Activated naive CD4-positive, alpha-beta T cell (primary cell): ENCODE measurements around the gene BPIFB3.

Experiments
- DNase-seq, 4 experiments: peaks; one replicate each; lab custom pipeline; 2025; lab: John Stamatoyannopoulos, UW

BPIFB3 gene

DNA sequence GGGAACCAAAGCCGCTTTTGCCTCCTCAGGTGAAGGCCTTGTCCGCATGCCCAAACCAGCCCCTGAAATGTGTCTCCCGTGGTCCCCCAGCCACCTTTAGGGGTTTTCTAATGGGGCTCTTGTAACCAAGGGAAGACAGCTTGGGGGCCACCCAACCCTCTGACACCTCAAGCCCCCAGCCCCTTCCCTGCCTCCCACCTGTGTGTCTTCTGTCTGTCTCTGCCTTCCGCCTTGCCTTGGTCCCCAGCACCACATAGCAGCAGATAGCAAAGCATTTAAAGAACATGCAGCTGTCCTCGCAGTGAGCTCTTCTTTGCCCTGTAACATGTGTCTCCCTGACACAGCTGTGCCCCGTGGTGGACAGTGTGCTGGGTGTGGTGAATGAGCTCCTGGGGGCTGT lies 9.6 kb downstream of the BPIFB3 start:
- no peak for DNase-seq

DNA sequence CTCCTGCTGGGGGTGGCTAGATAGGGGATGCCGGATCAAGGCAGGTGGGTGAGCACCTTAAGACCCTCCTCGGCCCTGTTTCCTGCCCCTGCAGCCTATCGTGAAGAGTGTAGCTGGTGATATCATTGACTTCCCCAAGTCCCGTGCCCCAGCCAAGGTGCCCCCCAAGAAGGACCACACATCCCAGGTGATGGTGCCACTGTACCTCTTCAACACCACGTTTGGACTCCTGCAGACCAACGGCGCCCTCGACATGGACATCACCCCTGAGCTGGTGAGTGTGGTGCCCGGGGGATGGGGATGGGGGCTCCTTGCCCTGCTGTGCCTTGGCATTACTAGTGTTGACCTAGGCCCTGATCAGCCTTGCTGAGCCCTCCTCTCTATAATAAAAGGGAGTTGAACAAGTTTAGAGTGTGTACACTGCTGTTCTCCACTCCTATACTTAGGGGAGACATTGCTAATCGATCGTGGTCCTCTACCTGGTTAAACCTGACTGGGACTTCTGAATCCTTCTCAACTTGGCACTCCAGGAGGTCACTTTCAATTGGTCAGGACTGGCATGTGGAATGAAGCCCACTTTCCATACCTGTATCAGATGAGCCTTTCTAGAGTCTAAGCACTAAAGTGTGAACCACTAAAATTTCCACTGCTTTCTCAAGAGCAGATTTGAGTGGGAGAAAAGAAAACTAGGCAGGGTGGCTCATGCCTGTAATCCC lies 11.0 kb downstream of the BPIFB3 start:
- DNase-seq: no peak

DNA sequence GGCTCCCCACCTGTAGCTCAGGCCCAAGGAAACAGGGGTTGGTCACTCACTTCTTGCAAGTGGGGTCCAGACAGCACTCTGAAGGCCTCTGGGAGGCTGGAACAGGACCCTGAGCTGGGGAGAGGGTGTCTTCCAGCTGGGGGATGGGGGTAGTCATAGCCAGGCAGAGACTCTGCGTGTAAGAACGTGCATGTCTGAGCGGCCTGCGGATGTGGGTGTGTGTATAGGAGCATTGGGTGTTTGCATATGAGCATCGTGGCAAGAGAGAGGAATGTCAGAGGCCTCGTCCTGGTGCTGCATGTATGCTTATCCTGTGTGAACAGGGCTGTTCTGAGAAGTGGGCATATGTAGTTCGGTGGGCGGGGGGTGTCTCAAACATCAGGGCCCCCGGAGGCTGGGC lies 12.1 kb downstream of the BPIFB3 start:
- DNase-seq: no peak

DNA sequence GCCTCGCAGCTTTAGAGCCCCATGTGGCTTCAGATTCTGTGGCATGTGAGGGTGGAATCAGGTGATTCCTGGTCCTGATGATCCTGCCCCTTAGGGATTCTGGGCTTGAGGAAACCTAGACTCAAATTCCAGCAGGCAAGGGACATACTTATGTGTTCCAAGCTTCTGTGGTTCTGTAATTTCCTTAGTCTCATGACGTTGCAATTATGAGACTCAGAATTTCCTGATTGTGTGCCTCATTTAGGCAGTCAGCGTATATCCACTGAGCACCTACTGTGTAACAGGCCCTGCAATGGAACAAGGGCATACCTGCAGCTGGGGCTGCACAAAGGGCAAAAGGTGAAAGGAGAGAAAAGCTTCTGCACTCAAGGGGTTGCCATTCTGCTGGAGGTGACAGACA lies 14.1 kb downstream of the BPIFB3 start:
- no peak for DNase-seq

DNA sequence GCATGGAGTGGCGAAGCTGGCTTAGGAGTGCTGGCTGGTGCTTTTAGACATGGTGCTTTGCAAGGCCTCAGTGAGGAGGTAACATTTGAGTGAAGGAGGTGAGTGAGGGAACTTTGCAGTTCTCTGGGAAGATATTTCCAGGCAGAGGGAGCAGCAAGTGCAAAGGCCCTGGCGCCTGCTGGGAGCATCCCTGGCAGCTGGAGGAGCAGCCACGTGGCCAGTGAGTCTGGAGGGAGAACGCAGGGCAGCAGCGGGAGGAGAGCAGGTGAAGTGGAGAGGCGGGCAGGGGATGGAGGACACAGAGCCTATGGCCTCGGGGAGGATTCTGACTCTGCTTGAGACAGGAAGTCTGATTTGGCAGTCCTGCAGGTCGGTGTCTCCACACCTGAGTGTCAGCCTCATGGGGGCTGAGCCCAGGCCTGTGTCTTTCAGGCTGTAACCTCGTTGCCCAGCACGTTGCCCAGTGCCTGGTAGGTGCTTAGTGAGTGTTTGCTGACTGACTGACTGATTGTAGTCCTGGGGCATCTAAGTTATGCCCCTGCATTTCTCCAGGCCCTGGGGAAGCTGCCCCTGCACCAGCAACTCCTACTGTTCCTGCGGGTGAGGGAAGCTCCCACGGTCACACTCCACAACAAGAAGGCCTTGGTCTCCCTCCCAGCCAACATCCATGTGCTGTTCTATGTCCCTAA lies 14.7 kb downstream of the BPIFB3 start:
- no peak for DNase-seq

DNA sequence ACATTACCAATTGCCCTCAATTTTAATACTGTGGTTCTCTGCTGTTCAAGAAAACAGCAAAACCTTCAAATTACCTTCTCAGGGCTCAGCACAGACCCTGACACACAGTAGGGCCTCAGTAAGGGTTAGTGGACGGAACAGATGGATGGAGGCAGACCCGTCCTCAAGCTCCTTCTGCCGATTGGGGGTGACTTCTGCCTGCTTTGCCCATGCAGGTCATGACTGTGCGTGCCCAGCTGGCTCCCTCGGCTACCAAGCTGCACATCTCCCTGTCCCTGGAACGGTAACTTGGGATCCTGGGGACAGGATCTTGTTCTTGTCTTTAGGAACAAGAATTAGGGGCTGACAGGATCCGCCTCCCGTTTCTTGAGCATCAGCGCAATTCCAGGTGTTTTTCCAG lies 16.0 kb downstream of the BPIFB3 start:
- DNase-seq: no peak

DNA sequence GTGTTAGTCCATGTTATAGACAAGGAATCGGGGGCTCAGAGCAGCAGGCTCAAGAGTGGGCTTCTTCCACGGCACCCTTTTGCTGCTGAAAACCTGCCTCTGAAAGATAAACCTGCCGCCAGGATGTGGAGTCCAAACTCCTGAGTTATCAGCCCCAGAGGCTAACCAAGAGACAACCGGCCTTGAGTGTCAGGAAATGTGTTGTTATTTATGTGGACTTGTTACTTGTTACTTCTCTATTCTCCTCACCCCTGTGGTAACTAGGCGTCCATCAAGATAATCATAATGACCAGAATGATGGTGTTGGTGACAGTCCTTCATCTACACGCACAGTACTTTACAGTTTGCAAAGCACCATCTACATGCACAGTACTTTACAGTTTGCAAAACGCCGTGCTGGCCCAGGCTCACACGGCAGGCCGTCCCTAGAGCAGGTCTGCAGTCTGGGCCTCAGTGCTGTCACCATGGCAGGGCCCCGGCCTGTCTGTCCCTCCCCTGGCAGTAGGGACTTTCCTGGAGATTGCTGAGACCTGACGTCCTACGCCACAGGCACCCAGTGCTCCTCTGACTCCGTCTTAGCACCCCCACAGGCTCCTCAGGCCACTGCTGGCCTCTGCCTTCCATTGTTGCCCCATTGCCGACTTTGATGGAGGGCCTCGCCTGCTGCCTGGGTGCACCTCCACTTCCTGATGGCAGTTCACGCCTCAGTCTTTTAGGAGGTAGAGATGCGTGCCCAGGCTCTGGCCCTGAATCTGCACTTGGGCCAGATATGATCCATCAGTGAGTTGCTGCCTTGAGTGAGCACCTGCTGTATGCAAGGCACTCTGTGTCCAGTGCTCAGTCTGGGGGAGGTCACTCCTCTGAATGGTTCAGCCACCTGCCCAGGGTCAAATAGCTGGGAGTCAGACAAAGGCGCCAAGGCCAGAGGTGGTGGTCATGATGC lies 16.7 kb downstream of the BPIFB3 start:
- no peak for DNase-seq

DNA sequence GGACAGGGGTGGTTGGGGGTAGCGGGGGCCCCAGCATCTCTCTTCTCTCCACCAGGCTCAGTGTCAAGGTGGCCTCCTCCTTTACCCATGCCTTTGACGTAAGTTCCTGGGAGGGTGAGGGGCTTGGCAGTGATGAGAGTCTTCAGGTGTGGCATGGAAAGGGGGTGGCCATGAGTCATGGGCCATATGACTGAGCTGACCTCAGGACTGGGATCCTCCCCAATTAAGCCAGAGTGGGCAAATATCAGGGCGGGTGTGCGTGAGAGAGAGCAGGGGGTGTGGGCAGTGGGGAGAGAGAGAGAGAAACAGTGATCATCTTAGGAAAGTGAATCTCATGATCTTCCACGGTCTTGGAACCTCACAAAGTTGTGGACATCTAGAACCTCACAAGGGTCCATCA lies 17.5 kb downstream of the BPIFB3 start:
- no peak for DNase-seq

DNA sequence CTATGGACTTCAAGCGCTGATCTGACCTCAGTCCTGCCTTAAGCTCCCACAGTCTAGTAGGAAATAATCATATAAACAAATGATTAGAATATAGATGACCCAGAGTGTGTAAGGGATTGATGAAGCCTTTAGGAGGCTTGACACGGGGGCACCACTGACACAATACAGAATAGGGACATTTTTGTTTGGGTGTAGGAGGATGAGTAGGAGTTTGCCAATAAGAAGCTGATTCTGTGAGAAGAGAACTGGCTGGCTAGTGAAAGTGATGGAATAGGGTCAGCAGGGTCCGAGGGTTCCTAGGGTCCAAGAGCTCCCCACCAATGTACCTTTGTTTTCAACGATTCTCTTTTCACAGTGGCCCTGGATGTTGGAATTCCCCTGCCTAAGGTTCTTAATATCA lies 18.7 kb downstream of the BPIFB3 start:
- DNase-seq: no peak

DNA sequence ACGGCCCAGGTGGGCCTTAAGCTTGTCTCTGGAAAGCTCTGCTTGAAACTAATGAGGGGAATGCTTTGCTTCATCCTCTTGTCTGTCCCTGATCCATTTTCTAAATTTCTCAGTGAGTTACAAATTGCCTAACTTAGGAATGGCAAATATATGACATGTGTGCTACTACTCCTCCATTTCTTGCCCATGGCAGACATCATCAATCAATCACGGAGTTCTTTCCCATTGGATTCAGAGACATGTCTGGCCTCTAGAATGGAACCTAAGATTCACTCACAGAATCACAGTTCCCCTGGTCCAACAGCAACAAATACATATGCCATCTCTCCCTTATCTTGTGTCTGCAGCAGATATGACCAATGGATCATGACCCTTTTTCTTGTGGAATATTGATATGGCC lies 19.1 kb downstream of the BPIFB3 start:
- no peak for DNase-seq

DNA sequence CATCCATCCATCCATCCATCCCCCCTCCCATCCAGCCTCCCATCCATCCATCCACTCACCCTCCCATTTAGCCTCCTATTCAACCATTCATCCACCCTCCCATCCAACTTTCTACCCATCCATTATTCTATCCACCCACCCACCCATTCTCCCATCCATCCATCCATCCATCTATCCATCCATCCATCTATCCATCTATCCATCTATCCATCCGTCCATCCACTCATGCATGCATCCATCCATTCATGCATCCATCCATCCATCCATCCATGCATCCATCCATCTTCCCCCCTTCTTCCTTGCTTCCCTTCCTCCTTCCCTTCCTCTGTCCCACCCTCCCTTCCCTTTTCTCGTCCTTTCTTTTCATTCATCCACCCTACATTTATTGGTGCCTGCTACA lies 21.0 kb downstream of the BPIFB3 start:
- no peak for DNase-seq

DNA sequence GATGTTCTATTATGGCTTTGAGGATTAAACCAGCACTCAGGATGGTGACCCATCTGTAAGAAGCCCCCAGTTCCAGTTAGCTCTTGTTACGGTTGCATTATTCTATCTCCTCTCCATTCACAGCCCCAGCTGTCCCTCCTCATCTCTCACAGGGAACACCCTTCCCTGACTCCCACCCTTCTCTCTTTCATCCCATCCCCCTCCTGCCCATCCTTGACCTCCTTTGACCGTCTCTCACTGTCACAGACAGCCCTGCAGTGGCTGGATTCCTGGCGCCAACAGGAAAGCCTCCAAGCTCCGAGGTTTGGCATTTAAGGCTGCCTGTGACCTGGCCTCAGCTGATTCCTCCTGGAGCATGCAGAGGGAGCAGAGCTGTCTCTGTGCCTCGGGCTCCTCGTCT lies 21.6 kb downstream of the BPIFB3 start:
- DNase-seq: no peak

DNA sequence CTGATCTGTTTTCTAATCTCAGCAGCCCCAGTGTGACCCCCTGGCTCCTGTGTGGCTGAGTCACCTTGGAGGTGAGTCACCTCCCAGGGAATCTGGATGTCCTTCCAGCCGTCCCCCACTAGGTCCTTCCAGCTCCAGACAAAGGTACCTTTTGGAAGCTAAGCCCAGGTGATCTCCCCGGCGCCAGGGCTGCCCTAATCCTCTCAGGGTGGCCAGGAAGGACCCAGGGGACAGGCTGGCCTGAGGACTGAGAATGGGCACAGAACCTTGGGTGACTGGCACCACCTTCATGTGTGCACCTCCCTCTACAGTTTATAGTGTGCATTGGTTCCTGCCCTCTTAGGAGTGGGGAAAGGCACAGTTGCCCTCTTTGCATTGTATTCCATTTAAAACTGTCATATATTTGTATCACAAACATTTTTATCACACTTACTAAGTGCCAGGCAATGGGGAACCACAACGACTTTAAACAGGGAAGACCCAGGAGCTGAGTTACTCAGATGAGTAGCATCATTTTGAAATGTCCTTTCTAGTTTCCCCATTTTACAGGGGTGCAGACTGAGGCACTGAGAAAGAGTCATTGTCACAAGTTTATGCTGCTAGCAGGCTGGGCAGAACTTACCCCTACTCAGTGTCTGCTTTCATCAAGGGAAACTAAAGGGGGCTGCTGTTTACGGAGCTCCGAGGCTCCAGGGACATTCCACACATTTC lies 23.1 kb downstream of the BPIFB3 start:
- no peak for DNase-seq

DNA sequence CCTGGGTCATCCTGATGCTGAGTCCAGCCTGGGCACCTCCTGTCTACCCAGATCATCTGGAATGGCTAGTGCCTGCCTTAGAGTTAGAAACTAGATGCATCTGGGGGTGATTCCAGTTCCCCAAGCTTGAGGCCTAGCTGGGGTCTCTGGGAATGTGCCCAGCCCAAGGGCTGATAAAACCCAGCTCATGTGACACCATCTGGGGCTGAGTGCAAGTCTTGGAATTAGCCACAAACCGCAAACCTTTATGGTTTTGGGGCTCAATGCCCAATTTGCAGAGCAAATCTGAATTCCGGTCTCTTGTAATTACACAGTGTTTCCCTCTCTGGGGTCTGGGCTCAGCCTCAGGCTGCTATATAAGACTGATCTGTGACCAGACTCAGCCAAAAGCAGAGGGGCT lies 25.6 kb downstream of the BPIFB3 start, which contains the start of gene BPIFB4:
BPIFB4 (plus strand) TSS at position 385 of the 400 bp plus-strand sequence. CDS start 1,884 bp downstream, outside the sequence.
- no peak for DNase-seq

DNA sequence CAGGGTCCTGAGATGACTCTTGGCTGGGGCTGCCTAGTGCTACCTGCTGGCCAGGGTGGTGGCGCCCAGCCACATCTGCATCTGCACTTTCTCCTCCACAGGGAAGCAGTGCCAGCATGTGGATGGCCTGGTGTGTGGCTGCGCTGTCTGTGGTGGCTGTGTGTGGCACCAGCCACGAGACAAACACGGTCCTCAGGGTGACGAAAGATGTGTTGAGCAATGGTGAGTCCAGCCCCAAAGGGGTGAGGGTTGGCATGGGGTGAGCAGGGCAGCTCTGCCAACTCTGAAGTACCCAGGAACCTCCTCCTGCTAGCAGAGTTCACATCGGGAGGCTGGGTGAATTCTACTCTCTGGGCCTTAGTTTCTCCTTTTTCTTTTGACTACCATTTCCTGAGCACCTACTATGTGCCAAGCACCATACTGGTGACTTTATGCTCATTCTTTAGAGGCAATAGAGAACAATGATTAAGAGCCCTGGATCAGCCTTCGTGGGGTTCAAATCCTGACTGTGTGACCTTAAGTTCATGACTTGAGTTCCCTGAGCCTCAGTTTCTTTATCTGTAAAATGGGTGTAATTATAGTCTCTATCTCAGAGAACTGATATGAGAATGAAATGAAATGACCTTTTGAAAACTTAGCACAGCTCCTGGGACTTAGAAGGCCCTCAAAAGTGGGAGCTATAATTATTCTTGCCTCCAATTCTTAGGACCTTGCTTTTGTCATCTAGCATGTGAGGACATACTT lies 27.9 kb downstream of the BPIFB3 start:
- DNase-seq: no peak

DNA sequence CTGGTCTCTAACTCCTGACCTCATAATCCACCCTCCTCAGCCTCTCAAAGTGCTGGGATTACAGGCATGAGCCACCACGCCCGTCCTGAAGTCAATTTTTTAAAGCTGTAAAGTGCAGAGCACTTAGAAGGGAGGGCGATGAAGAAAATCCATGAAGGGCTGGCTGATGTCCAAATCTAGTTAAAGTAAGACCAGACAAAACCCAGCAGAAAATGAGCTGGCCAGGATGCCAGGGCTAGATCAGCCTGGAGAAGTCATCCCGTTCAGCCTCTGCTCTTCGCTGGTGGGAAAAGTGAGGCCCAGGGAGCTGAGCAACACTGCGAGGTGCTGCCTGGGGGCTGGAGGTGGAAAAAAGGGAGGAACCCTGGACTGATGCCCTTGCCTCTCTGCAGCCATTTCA lies 28.8 kb downstream of the BPIFB3 start:
- DNase-seq: no peak

DNA sequence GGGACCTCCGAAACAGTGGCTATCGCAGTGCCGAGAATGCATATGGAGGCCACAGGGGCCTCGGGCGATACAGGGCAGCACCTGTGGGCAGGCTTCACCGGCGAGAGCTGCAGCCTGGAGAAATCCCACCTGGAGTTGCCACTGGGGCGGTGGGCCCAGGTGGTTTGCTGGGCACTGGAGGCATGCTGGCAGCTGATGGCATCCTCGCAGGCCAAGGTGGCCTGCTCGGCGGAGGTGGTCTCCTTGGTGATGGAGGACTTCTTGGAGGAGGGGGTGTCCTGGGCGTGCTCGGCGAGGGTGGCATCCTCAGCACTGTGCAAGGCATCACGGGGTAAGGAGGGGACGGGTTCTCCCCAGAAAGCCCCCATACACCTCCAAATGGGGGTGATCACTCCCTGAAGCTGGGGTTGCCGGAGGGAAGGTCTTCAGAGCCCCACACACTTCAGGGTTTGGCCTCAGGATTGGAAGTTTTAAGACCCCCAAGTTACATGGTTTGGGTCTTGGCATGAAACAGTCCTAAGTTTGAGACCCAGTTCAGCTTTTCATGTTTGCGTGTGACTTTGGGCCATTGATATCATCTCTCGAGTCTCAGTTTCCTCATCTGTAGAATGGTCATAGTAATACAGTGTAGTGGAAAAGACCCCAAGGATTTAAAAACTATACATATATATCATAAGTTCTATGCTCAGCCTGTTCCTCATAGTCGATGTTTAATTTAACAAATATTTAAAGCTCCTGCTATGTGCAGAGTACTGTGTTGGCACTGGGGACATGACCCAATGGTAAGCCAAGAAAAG lies 30.0 kb downstream of the BPIFB3 start:
- DNase-seq: no peak

DNA sequence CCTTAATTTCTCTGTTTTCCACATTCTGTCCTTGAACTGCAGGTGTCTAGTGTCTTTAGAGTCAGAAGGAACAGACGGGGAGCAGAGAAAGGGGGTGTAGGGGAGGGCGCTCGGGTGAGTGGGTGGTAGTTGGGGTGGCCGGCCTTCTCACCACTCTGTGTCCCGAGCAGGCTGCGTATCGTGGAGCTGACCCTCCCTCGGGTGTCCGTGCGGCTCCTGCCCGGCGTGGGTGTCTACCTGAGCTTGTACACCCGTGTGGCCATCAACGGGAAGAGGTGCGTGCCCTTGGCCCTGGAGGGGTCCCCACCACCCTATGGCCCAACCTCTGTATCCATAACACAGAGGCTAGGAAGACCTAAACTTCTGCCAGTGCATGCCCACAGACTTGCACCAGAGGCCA lies 31.0 kb downstream of the BPIFB3 start:
- no peak for DNase-seq

DNA sequence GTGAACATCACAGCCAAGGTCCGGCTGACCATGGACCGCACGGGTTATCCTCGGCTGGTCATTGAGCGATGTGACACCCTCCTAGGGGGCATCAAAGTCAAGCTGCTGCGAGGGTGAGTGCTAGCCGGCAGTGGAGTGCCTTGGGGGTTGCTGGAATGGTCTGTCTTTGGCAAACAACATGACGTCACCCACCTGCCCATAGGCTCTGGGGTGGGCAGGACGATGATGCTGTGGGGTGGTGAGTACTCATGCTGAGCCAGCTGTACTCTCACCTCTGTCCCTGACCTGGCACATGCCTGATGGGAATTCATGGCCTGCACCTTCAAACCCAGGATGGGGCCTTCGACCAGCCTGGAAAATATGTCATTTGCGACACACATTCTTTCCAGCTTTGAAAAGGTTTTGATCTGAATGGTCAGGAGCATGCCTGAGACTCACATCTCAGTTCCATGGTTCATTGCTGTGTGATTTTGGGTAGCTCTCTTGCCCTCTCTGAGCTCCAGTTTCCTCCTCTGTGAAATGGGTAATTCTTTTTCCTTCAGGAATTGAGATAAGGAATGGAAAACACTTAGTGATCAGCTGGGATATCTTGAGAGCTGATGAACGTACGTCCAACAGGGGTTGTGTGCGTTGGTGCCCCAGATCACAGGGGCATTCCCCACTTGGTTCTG lies 32.5 kb downstream of the BPIFB3 start:
- DNase-seq: no peak

DNA sequence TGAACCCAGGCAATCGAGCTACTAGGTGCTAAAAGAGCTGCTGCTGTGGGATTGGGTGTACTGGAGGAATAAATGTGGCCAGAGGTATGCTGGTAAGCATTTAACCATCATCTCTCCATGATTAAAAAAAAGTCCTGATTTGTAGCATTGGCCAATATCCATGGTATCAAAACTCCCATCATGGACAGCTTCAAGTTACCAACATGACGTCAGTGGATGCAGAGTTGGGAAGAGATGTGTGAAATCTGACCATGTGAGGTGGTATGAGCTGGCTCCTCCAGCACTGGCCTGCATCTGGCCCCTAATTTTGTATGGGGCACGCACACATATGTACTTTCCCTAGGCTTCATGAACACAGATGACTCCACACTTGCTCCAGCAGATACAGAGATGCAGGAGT lies 37.4 kb downstream of the BPIFB3 start:
- DNase-seq: no peak
